ENCODE measurements around the gene PLA2R1.

DNA sequence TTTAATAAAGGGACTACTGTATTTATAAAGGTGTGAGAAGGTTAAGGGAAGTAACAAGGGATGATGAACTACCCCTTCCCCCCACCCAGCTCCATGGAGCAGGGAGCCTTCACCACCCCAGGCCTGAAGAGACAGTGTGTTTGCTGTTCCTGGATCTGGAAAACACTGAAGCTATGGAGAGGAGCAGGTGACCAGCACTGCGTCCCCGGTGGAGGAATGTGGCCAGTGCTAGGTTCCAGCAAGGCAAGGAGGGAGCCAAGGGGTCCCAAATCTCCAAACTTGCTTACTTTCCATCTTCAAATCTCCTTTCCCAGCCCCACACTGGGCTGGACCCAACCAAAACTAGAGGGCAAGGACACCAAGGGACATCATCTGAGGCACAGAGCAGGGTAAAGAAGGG, 135.7 kb downstream of the PLA2R1 start:
- TF ChIP-seq, protein P1, sequence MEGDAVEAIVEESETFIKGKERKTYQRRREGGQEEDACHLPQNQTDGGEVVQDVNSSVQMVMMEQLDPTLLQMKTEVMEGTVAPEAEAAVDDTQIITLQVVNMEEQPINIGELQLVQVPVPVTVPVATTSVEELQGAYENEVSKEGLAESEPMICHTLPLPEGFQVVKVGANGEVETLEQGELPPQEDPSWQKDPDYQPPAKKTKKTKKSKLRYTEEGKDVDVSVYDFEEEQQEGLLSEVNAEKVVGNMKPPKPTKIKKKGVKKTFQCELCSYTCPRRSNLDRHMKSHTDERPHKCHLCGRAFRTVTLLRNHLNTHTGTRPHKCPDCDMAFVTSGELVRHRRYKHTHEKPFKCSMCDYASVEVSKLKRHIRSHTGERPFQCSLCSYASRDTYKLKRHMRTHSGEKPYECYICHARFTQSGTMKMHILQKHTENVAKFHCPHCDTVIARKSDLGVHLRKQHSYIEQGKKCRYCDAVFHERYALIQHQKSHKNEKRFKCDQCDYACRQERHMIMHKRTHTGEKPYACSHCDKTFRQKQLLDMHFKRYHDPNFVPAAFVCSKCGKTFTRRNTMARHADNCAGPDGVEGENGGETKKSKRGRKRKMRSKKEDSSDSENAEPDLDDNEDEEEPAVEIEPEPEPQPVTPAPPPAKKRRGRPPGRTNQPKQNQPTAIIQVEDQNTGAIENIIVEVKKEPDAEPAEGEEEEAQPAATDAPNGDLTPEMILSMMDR (conservative IDR thresholded peaks at IDR 0.05; ENCODE audit: low read length): no peak
- TF ChIP-seq EZH2phosphoT487 (IDR thresholded peaks at IDR 0.05; ENCODE audit: borderline replicate concordance): no peak

Data from Loucy (cell line).